Keratinocyte (primary cell): Measurements from ENCODE around the gene NUBP2.

Experiments
- EZH2 ChIP-seq: IDR thresholded peaks from one replicate; pipeline ENCODE4 v1.6.1; 2012; ENCODE audit warnings: inconsistent platforms, mild to moderate bottlenecking, low read length, moderate library complexity
- TF ChIP-seq, protein P1 (sequence below), 3 experiments: IDR thresholded peaks in 1 of 3; conservative IDR thresholded peaks in 1 of 3; optimal IDR thresholded peaks in 1 of 3; 2 replicates in 2 of 3; 3 replicates in 1 of 3; pipeline versions ENCODE3 to v1.5.1; 2011; ENCODE audit warnings: low read length in 3 of 3, mild to moderate bottlenecking in 3 of 3, moderate library complexity in 2 of 3, control low read depth in 1 of 3, inconsistent platforms in 1 of 3; ENCODE audit not compliant: insufficient read depth in 2 of 3; ENCODE audit errors: extremely low read depth in 1 of 3

- TF ChIP-seq EZH2: no peak
- TF ChIP-seq, protein P1, sequence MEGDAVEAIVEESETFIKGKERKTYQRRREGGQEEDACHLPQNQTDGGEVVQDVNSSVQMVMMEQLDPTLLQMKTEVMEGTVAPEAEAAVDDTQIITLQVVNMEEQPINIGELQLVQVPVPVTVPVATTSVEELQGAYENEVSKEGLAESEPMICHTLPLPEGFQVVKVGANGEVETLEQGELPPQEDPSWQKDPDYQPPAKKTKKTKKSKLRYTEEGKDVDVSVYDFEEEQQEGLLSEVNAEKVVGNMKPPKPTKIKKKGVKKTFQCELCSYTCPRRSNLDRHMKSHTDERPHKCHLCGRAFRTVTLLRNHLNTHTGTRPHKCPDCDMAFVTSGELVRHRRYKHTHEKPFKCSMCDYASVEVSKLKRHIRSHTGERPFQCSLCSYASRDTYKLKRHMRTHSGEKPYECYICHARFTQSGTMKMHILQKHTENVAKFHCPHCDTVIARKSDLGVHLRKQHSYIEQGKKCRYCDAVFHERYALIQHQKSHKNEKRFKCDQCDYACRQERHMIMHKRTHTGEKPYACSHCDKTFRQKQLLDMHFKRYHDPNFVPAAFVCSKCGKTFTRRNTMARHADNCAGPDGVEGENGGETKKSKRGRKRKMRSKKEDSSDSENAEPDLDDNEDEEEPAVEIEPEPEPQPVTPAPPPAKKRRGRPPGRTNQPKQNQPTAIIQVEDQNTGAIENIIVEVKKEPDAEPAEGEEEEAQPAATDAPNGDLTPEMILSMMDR (optimal IDR thresholded peaks at IDR 0.05 in 1 of 3, IDR thresholded peaks at IDR 0.05 in 1 of 3, conservative IDR thresholded peaks at IDR 0.05 in 1 of 3; ENCODE audit: extremely low read depth in 1 of 3, insufficient read depth in 2 of 3, low read length in 3 of 3): no peak
Observed at GRCh38 chr16:1788095-1788707, 5.4 kb downstream of the NUBP2 start.
